ENCODE data around the gene WDR89. TPM values are rescaled to one million over a fixed set of nuclear protein-coding genes. Genes with fewer than 3 reads are reported as not detected.

The WDR89 gene, protein sequence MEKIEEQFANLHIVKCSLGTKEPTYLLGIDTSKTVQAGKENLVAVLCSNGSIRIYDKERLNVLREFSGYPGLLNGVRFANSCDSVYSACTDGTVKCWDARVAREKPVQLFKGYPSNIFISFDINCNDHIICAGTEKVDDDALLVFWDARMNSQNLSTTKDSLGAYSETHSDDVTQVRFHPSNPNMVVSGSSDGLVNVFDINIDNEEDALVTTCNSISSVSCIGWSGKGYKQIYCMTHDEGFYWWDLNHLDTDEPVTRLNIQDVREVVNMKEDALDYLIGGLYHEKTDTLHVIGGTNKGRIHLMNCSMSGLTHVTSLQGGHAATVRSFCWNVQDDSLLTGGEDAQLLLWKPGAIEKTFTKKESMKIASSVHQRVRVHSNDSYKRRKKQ
- total RNA-seq (2014; rRNA removed; shearing (Covaris generic)) (14.7 and 15.5 TPM in 2 replicates), total RNA-seq (2022) (23.5 and 27.9 TPM in 2 replicates), Bru-seq, nascent RNA (percentile 80 among the genes with signal in this experiment), BruChase-seq, experiment 1, labeled RNA remaining after a 6-hour chase (percentile 81 among the genes with signal in this experiment), BruChase-seq, experiment 2, labeled RNA remaining after a 2-hour chase (percentile 78 among the genes with signal in this experiment)
- long read RNA-seq, transcript WDR89-201 (3 exons, 1,687 nt), result major isoform, 5 of 25 reads
- long read RNA-seq, partial matches to known transcripts, result 15 of 25 reads
- long read RNA-seq, other reads (novel, unspliced or antisense), result 4 of 25 reads

DNA sequence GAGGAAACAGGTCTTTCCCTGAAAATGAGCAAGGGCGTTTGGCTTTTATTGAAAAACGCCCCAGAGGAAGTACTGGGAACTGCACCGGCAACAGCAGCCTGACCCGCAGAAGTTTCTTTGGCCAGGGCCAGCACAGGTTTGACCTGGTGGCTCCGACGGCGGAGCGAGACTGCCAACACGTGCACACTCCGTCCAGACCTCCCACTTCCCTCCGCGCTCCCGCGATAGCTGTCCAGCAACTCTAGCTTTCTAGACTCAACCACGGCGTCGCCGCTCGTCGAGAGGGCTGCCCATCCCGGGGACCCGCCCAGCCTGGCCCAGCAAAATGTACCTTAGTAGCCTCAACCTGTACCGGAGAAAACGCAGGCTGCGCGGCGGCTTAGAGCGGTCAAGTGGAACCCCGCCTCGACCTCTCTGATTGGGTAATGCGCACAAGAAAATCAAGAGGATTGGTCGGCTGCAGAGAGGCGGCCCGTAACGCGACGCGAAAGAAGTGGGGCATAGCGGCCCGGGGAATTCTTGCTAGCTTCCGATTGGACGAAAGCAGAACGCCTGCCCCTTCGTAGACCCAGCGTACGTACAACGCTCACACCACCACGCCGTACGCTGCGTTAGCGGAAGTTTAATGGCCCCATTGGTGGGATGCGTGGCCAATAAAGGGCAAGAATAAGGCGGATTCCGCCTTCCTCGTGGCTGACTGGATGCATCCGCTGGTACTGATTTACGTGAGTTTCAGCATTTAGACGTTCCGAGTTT is at the start of gene WDR89:
Gene WDR89, minus strand, starts transcription at position 399 of the 756 bp plus-strand sequence. CDS start 41,929 bp downstream, outside the sequence.
- H3K36me3 ChIP-seq (ENCODE audit: insufficient read depth, low read length), result peaks cover 33% of the 10 kb centered on the region
- peak within 1 kb of the TSS; percentile 89 for H3K27ac ChIP-seq (ENCODE audit: low read depth, low read length, poor library complexity, severe bottlenecking)
- CTCF ChIA-PET (ENCODE audit: unreplicated experiment), result interaction anchor here (1.0 to 1.5 kb wide), 3 partner anchors 13 to 781 kb away, joined by 3 to 4 read pairs (median 4); no protein-coding TSS in a partner anchor
- peaks cover 56% of the 10 kb centered on the region for H3K79me2 ChIP-seq (ENCODE audit: insufficient read depth, low read depth, low read length)
- intact Hi-C loops (cut with micrococcal nuclease; ENCODE audit: unreplicated experiment), result loop anchor here (1.0 to 2.0 kb wide), 3 partner anchors 84 to 107 kb away; partner anchors contain the start of gene PPP2R5E
- H2AFZ ChIP-seq (ENCODE audit: low read length), result peak within 1 kb of the TSS; percentile 83
- DNase-seq (ENCODE audit: low spot score), result peak; percentile 99
- peaks cover 30% of the 10 kb centered on the region for H3K4me1 ChIP-seq (ENCODE audit: insufficient read depth, low read length, poor library complexity, severe bottlenecking)
- H3K9me3 ChIP-seq (ENCODE audit: low read length), result peaks cover 7% of the 10 kb centered on the region; the same call in 1 of the 2 replicates
- TF ChIP-seq, protein P1, sequence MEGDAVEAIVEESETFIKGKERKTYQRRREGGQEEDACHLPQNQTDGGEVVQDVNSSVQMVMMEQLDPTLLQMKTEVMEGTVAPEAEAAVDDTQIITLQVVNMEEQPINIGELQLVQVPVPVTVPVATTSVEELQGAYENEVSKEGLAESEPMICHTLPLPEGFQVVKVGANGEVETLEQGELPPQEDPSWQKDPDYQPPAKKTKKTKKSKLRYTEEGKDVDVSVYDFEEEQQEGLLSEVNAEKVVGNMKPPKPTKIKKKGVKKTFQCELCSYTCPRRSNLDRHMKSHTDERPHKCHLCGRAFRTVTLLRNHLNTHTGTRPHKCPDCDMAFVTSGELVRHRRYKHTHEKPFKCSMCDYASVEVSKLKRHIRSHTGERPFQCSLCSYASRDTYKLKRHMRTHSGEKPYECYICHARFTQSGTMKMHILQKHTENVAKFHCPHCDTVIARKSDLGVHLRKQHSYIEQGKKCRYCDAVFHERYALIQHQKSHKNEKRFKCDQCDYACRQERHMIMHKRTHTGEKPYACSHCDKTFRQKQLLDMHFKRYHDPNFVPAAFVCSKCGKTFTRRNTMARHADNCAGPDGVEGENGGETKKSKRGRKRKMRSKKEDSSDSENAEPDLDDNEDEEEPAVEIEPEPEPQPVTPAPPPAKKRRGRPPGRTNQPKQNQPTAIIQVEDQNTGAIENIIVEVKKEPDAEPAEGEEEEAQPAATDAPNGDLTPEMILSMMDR (conservative IDR thresholded peaks at IDR 0.05; ENCODE audit: low read length), result peak; percentile 78
- no peak for TF ChIP-seq EZH2phosphoT487 (IDR thresholded peaks at IDR 0.05; ENCODE audit: borderline replicate concordance, low read depth, low read length)
- POLR2A ChIA-PET, result interaction anchor here (0.5 to 2.8 kb wide), 34 partner anchors 9 to 1922 kb away, joined by 3 to 17 read pairs (median 4); partner anchors contain the start of gene PPP2R5E
- H4K20me1 ChIP-seq (ENCODE audit: insufficient read depth, low read length), result no peaks in the 10 kb centered on the region
- BruUV-seq (replicated peaks), result no TSS peak
- H3K4me2 ChIP-seq (ENCODE audit: low read length), result peak within 1 kb of the TSS; percentile 86
- H3K4me3 ChIP-seq (ENCODE audit: low read depth, low read length, poor library complexity, severe bottlenecking), result peak within 1 kb of the TSS; percentile 76
- no peaks in the 10 kb centered on the region for H3K9me2 ChIP-seq (ENCODE audit: insufficient read depth, low read length)

DNA sequence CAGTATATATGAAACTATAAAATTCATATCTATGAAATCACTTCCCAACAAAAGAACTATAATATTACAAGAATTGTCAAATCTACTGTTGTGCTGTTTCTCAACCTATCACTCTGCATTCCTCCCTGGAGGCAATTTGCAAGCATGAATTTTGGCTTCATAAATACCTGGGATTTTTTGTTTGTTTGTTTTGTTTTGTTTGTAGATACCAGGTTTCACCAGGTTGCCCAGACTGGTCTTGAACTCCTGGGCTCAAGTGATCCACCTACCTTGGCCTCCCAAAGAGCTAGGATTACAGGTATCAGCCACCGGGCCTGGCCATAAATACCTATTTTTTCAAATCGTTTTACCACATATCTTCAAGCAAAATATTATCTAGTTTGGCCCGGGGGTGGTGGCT is 47.5 kb upstream of the WDR89 start:
- no peak for DNase-seq (ENCODE audit: low spot score)
- ChIA-PET POLR2A (interaction anchor here (0.7 kb wide), 1 partner anchor 34 kb away, joined by 3 read pairs; no protein-coding TSS in a partner anchor), CTCF (ENCODE audit: unreplicated experiment) (no interaction called here)
- Histone ChIP-seq H4K20me1 (ENCODE audit: insufficient read depth, low read length) (no peaks in the 10 kb centered on the region), H3K4me2 (ENCODE audit: low read length) (no peak overlapping the region), H2AFZ (ENCODE audit: low read length) (no peak overlapping the region), H3K9me3 (ENCODE audit: low read length) (no peaks in the 10 kb centered on the region), H3K36me3 (ENCODE audit: insufficient read depth, low read length) (peaks cover 65% of the 10 kb centered on the region), H3K4me3 (ENCODE audit: low read depth, low read length, poor library complexity, severe bottlenecking) (no peak overlapping the region), H3K27ac (ENCODE audit: low read depth, low read length, poor library complexity, severe bottlenecking) (no peak overlapping the region), H3K79me2 (ENCODE audit: insufficient read depth, low read depth, low read length) (0 out of 2 replicates have a peak, but pooled peaks cover 8% of the 10 kb centered on the region), H3K4me1 (ENCODE audit: insufficient read depth, low read length, poor library complexity, severe bottlenecking) (no peaks in the 10 kb centered on the region), H3K9me2 (ENCODE audit: insufficient read depth, low read length) (no peaks in the 10 kb centered on the region)
- intact Hi-C loops (cut with micrococcal nuclease; ENCODE audit: unreplicated experiment), result no loop called here
- no TSS peak for BruUV-seq (replicated peaks)
- TF ChIP-seq, protein P1 (conservative IDR thresholded peaks at IDR 0.05; ENCODE audit: low read length), result no peak
- no peak for TF ChIP-seq EZH2phosphoT487 (IDR thresholded peaks at IDR 0.05; ENCODE audit: borderline replicate concordance, low read depth, low read length)
